Colonic mucosa (tissue), 4 donors: ENCODE measurements around the gene CLASP2. TPM values are rescaled to one million over a fixed set of nuclear protein-coding genes. Genes with fewer than 3 reads are reported as not detected.

Source experiments
- DNase-seq: peaks from one replicate; pipeline ENCODE4 v3.0.0-alpha.2; 2020
- H3K27ac ChIP-seq: fragments of 200-600 bp; one replicate; pipeline ENCODE4 v1.8.0; 2021
- H3K27me3 ChIP-seq: fragments of 200-600 bp; one replicate; pipeline ENCODE4 v1.8.0; 2021
- H3K36me3 ChIP-seq: fragments of 200-600 bp; one replicate; pipeline ENCODE4 v1.8.0; 2021
- H3K4me1 ChIP-seq: fragments of 200-600 bp; one replicate; pipeline ENCODE4 v1.8.0; 2021; ENCODE audit warnings: mild to moderate bottlenecking
- H3K4me3 ChIP-seq: fragments of 200-600 bp; one replicate; pipeline ENCODE4 v1.8.0; 2021
- H3K9ac ChIP-seq, 2 donors: one replicate each; pipeline ENCODE4 v1.7.0; 2013; ENCODE audit warnings: control low read depth in 2 of 2, low read depth in 2 of 2, low read length in 2 of 2
- H3K9me3 ChIP-seq: fragments of 200-600 bp; one replicate; pipeline ENCODE4 v1.8.0; 2021
- intact Hi-C: fragments of 100-400 bp; cut with DNase I; formaldehyde crosslinking; loops from one replicate; pipeline ENCODE4 v1.14.1; 2022
- total RNA-seq, 2 donors: library from RNA; stranded (reverse); fragmentation: NEBNext Ultra II Directional in 1 of 2; extraction: Animal tissue kit (Norgen Biotek cat#: 25700) in 1 of 2; gene quantifications; one replicate each; pipeline ENCODE4 v1.2.1, GENCODE V29; 2021
- TF ChIP-seq, protein P1 (sequence below): fragments of 200-600 bp; IDR thresholded peaks from one replicate; pipeline ENCODE4 v1.8.0; 2022; ENCODE audit warnings: antibody characterized with exemption, mild to moderate bottlenecking
- donor health status: healthy.
- donor health status: DM: no; HTN: no; CAD: no.
- donor health status: DM: no; HTN: no; CAD: no.

The CLASP2 gene
- total RNA-seq, 2 donors from 2014 or later, result 37.4 to 40.9 TPM

GRCh38 chr3:33521736-33522135 is 196.3 kb downstream of the CLASP2 start:
- Histone ChIP-seq H3K4me1 (no peaks in the 10 kb centered on the region), H3K27ac (no peak overlapping the region), H3K27me3 (no peaks in the 10 kb centered on the region), H3K36me3 (no peaks in the 10 kb centered on the region), H3K9me3 (no peaks in the 10 kb centered on the region), H3K9ac (no peak overlapping the region), H3K4me3 (no peak overlapping the region)
- TF ChIP-seq, protein P1, sequence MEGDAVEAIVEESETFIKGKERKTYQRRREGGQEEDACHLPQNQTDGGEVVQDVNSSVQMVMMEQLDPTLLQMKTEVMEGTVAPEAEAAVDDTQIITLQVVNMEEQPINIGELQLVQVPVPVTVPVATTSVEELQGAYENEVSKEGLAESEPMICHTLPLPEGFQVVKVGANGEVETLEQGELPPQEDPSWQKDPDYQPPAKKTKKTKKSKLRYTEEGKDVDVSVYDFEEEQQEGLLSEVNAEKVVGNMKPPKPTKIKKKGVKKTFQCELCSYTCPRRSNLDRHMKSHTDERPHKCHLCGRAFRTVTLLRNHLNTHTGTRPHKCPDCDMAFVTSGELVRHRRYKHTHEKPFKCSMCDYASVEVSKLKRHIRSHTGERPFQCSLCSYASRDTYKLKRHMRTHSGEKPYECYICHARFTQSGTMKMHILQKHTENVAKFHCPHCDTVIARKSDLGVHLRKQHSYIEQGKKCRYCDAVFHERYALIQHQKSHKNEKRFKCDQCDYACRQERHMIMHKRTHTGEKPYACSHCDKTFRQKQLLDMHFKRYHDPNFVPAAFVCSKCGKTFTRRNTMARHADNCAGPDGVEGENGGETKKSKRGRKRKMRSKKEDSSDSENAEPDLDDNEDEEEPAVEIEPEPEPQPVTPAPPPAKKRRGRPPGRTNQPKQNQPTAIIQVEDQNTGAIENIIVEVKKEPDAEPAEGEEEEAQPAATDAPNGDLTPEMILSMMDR, result no peak
- intact Hi-C loops, result no loop called here
- no peak for DNase-seq

DNA sequence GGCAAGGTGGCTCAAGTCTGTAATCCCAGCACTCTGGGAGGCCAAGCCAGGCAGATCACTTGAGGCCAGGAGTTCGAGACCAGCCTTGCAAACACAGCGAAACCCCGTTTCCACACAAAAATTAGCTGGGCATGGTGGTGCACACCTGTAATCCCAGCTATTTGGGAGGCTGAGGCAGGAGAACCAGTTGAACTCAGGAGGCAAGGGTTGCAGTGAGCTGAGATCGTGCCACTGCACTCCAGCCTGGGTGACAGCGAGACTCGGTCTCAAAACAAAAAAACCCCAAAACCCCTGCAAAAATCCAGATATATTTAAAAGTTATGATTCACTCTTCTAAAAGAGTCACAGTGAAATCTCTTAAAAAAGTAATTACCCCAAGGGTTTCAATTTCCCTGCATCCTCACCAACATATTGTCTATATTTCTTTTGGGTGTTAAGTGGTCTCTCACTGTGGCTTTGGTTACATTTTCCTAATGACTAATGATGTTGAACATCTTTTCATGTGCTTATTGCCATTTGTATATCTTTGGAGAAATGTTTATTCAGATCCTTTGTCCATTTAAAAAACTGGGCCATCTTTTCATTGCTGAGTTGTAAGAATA is 204.7 kb downstream of the CLASP2 start:
- Histone ChIP-seq H3K4me3 (no peak overlapping the region), H3K27ac (no peak overlapping the region), H3K4me1 (no peaks in the 10 kb centered on the region), H3K9me3 (no peaks in the 10 kb centered on the region), H3K36me3 (no peaks in the 10 kb centered on the region), H3K9ac (no peak overlapping the region), H3K27me3 (no peaks in the 10 kb centered on the region)
- no peak for DNase-seq
- intact Hi-C loops, result no loop called here
- TF ChIP-seq, protein P1, result no peak

DNA sequence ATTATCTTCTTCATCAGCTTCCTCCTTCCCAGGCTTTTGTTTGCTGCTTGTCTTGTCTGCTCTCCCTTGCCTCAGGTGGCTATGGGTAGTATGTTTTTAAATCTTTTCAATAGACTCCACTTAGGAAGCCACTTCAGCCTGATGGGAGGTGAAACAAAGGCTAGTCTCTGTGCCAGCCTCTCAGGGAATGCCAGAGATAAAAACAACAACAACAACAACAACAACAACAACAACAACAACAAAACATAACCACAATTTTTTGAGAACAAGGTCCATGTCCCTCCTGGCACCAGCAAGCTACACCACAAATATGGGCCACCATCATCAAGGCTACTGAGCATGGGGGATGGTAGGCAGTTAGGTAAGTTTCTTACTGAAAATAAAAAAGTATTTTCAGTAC is 213.0 kb downstream of the CLASP2 start:
- H3K9me3 ChIP-seq, result no peaks in the 10 kb centered on the region
- no peak overlapping the region for H3K27ac ChIP-seq
- H3K9ac ChIP-seq, result no peak overlapping the region
- TF ChIP-seq, protein P1, result no peak
- no peak overlapping the region for H3K4me3 ChIP-seq
- intact Hi-C loops, result no loop called here
- H3K36me3 ChIP-seq, result no peaks in the 10 kb centered on the region
- no peaks in the 10 kb centered on the region for H3K4me1 ChIP-seq
- no peaks in the 10 kb centered on the region for H3K27me3 ChIP-seq
- no peak for DNase-seq

DNA sequence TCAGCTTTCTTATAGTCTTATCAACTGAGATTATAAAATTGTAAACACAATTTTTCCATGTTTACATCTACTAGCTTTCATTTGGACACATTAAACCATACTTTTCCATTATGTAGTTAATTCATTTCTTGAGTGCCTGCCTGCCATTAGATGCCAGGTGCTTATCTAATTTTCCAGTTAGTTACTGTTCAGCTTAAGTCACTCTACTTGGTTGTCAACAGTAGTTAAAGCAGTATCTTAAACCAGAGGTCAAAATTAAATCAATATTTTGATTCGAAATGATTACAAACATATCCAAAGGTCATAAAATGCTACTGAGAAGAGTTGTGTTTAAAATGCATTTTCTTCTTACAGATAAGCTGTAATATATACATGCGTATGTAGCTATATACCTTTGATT is 221.6 kb downstream of the CLASP2 start:
- TF ChIP-seq, protein P1, result no peak

DNA sequence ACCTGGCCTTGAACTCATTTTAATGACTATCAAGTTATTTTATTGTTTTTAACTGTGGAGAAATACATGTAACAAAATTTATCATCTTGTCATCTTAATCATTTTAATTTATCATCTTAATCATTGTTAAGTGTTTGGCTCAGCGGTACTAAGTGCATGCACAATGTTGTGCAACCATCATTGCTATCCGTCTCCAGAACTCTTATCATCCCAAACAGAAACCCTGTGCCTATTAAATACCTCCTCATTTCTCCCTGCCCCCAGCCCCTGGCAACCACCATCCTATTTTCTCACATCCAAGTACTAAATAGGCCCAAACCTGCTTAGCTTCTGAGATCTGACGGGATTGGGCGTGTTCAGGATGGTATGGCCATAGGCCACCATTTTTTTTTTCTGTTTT is 226.3 kb downstream of the CLASP2 start:
- intact Hi-C loops, result no loop called here
- no peaks in the 10 kb centered on the region for H3K36me3 ChIP-seq
- no peaks in the 10 kb centered on the region for H3K27me3 ChIP-seq
- H3K27ac ChIP-seq, result no peak overlapping the region
- TF ChIP-seq, protein P1, result no peak
- H3K9me3 ChIP-seq, result no peaks in the 10 kb centered on the region
- DNase-seq, result no peak
- H3K4me3 ChIP-seq, result no peak overlapping the region
- H3K9ac ChIP-seq, result no peak overlapping the region
- H3K4me1 ChIP-seq, result no peaks in the 10 kb centered on the region

More for the DNA sequence above, 221.6 kb downstream of the CLASP2 start:
- Histone ChIP-seq H3K4me1 (no peaks in the 10 kb centered on the region), H3K9me3 (no peaks in the 10 kb centered on the region), H3K4me3 (no peak overlapping the region), H3K9ac (no peak overlapping the region), H3K27me3 (no peaks in the 10 kb centered on the region), H3K36me3 (no peaks in the 10 kb centered on the region), H3K27ac (no peak overlapping the region)
- intact Hi-C loops, result no loop called here
- DNase-seq, result no peak
